Esophagus muscularis mucosa (tissue), 3 donors: Measurements from ENCODE around the gene CDH4.

ENCODE experiments used
- CTCF ChIP-seq, 3 experiments: fragments of 200-600 bp in 2 of 3; fragments of 450-650 bp in 1 of 3; sonication (generic) in 2 of 3; IDR thresholded peaks; one replicate each; pipeline ENCODE4 v1.5.1; 2017 to 2019; ENCODE audit warnings: antibody characterized with exemption in 3 of 3, mild to moderate bottlenecking in 2 of 3, moderate library complexity in 1 of 3
- POLR2A ChIP-seq: fragments of 450-650 bp; IDR thresholded peaks from one replicate; pipeline ENCODE4 v1.6.1; 2017; ENCODE audit warnings: antibody characterized with exemption, moderate library complexity, mild to moderate bottlenecking, low read depth
- POLR2AphosphoS5 ChIP-seq, 2 donors: sonication (generic); formaldehyde crosslinking; IDR thresholded peaks; one replicate each; pipeline ENCODE4 v1.6.1; 2017; ENCODE audit warnings: antibody characterized with exemption in 2 of 2

- no peak for TF ChIP-seq CTCF (IDR thresholded peaks at IDR 0.05)
- no peak for TF ChIP-seq POLR2A
- TF ChIP-seq POLR2AphosphoS5 (IDR thresholded peaks at IDR 0.05) = no peak
These were observed 212.5 kb downstream of the CDH4 start for GRCh38 chr20:61464307-61465303.
